Mononuclear cell (primary cell): ENCODE results near the gene ANKS3. TPM values are rescaled to one million over a fixed set of nuclear protein-coding genes. Genes with fewer than 3 reads are reported as not detected.

ENCODE experiments used
- H3K27me3 ChIP-seq: 2 replicates; pipeline ENCODE4 v1.6.0; 2011; ENCODE audit warnings: low read length, control low read depth; ENCODE audit not compliant: insufficient read depth
- H3K4me1 ChIP-seq: 2 replicates; pipeline ENCODE4 v1.5.1; 2011; ENCODE audit warnings: mild to moderate bottlenecking, low read length, control low read depth; ENCODE audit not compliant: insufficient read depth
- H3K4me3 ChIP-seq: 2 replicates; pipeline ENCODE4 v1.5.1; 2011; ENCODE audit warnings: mild to moderate bottlenecking, low read length, moderate library complexity
- H3K9me3 ChIP-seq: 2 replicates; pipeline ENCODE4 v1.5.1; 2011; ENCODE audit warnings: low read depth, mild to moderate bottlenecking, control low read depth, low read length
- total RNA-seq: library from RNA; depleted of rRNA; stranded (reverse); fragments of >200 nt; gene quantifications from one replicate; pipeline ENCODE4 v1.2.3, GENCODE V29; 2012

Gene ANKS3
- total RNA-seq, 1 donor, result 3.8 TPM

DNA sequence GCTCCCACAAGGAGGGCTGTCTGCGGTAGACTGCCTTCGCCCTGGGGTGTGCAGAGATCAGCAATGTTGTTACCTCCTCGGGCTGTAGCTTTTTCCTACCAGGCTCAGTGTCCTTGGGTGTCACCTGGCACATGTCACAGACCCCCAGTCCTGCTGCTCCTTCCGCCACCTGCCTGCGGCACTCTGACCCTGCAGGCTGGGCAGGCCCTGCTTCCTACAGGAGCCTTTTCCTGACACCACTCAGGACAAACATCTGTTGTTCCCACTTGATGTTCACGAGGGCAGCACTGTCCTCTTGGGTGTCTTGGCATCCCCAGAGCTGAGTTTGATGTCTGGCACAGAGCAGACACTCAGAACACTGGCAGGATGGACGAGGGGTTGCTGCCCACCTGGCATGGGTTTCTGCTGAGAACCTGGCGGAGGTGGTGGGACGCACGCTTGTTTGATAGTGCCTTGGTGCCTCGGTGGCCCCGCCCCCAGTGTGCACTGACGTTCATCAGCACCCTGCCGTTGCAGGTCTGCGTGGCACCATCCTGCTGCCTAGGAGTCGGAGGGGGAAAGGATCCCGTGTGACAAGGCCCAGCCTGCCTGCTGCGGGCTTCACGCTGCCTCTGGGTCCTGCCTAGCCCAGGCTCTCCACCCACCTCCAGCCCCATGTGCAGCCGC lies 67.4 kb downstream of the ANKS3 start:
- Histone ChIP-seq H3K4me1 (peaks cover 42% of the 10 kb centered on the region), H3K27me3 (no peaks in the 10 kb centered on the region), H3K9me3 (no peaks in the 10 kb centered on the region), H3K4me3 (no peak overlapping the region)

DNA sequence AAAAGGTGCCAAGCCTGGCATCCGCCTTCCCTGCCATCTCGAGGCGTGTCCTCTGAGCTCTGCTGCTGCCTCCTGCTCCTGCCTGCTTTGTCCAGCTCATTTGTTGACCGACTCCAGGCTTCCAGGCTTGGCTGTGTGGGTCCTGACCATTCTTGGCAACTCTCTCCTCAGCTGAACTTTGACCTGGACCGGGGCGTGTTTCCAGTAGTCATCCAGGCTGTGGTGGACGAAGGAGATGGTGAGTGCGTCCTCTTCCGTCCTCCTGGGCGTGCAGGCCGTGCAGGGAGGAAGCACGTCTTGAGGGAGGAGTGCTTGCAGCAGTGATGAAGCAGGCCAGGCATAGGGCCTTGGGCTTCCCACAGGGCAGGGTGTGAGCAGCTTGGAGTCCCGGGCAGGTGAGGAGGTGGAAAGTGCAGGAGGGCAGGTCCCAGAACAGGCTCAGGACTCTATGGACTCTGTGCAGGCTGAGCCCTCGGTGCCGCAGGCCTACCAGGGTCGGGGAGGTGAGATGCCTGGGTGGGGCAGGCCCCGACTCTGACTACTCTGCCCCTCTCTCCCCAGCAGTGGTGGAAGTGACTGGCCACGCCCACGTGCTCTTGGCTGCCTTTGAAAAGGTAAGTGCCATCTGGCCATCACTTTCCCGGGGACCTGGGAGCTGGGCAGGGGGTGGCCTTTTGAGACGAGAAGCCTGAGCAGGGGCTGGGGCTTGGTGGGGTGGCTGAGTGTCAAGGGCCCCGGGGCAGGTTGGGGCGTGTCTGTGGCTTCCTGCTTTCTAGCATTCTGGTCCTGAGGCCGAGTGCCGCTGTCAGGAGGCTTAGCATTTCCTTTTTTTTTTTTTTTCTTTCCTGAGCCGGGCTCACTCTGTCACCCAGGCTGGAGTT lies 69.3 kb downstream of the ANKS3 start:
- peaks cover 57% of the 10 kb centered on the region for H3K4me1 ChIP-seq
- H3K9me3 ChIP-seq, result no peaks in the 10 kb centered on the region
- no peaks in the 10 kb centered on the region for H3K27me3 ChIP-seq
- no peak overlapping the region for H3K4me3 ChIP-seq

DNA sequence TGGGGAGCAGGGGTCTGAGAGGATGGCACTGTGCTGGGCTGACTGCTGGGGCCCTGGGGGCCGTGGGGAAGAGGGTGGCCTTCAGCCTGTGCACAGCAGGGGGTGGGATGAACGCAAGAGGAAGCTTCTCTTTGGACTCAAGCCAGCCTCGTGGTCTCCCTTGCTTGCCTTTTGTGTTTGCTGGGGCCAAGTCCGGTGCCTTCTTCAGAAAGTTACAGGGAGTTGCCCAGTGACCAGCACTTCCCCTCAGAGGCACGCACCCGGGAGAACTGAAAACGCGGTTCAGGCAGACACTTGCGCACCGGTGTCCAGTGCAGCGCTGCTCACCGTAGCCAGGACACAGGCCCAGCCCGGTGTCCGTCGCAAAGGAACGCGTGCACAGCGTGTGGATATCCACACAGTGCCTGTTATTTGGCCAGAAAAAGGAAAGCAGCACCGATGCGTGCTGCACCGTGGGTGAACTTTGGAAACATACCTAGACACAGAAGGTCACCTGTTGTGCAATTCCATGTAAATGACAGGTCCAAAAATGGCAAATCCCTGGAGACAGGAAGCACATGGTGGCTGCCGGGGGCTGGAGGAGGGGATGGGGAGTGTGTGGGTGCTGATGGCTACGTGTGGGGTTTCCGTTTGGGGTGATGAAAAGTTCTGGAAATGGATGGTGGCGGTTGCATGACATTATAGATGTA lies 70.2 kb downstream of the ANKS3 start:
- peaks cover 61% of the 10 kb centered on the region for H3K4me1 ChIP-seq
- H3K4me3 ChIP-seq, result no peak overlapping the region
- H3K9me3 ChIP-seq, result no peaks in the 10 kb centered on the region
- H3K27me3 ChIP-seq, result no peaks in the 10 kb centered on the region

DNA sequence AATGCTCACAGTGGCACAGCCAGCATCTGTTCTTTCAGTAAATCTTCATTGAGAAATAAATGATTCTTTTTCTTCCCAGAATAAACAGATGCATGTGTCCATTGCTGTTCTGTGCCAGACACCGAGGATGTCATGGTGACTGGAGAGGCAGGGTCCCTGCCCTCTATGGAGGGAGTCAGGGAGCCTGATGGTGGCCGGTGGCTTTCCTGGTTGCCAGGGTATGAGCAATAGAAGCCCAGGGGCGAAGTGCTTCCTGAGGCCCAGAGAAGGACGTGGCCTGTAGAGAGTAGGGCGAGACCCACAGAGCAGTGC lies 70.7 kb downstream of the ANKS3 start:
- Histone ChIP-seq H3K9me3 (no peaks in the 10 kb centered on the region), H3K27me3 (no peaks in the 10 kb centered on the region), H3K4me1 (peaks cover 61% of the 10 kb centered on the region), H3K4me3 (no peak overlapping the region)

DNA sequence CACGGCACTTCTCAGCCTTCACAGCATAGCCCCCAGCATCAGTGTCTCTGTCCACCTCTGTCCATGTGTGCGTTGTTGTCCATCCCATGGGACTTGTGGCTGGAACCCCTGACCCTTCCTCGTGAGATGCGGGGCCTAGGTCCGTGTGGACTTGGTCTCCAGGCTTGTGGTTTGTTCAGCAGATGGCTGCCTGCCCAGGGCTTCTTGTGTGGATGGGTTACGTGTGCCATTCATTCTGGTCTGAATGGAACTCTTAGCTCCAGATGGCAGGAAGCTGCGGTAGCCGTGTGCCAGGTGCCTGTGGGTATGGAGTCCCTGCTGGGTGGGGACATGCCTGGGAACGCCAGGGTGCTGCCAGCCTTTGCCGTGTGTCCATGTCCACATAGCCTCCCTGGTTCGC lies 72.4 kb downstream of the ANKS3 start:
- H3K4me1 ChIP-seq, result peaks cover 61% of the 10 kb centered on the region
- no peak overlapping the region for H3K4me3 ChIP-seq
- H3K27me3 ChIP-seq, result no peaks in the 10 kb centered on the region
- no peaks in the 10 kb centered on the region for H3K9me3 ChIP-seq

DNA sequence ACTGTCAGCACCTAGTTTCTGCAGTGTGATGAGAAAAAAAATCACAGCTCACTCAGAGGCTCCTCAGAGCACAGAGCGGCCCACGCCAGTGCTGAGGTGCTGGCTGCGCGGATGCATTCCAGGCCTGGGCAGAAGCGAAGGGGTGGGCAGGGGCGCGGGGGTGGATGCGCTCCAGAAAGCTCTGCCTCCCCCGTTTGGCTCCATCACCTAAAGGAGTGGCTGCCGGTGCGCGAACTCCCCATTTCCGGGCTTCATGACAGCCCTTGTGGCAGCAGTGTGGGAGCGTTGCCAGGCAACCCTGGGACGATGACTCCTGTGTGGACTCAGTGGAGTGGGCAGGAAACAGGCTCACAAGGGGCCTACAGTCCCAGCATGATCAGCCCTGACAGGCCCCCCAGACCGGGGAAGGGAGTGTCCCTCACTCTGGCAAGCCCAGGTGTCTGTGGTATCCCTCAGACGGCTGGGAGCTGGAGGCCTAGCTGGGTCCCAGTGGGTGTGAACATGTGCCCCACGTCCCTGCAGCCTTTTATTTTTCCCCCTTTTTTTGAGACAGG lies 73.5 kb downstream of the ANKS3 start:
- Histone ChIP-seq H3K4me3 (no peak overlapping the region), H3K4me1 (peaks cover 54% of the 10 kb centered on the region), H3K27me3 (no peaks in the 10 kb centered on the region), H3K9me3 (no peaks in the 10 kb centered on the region)

DNA sequence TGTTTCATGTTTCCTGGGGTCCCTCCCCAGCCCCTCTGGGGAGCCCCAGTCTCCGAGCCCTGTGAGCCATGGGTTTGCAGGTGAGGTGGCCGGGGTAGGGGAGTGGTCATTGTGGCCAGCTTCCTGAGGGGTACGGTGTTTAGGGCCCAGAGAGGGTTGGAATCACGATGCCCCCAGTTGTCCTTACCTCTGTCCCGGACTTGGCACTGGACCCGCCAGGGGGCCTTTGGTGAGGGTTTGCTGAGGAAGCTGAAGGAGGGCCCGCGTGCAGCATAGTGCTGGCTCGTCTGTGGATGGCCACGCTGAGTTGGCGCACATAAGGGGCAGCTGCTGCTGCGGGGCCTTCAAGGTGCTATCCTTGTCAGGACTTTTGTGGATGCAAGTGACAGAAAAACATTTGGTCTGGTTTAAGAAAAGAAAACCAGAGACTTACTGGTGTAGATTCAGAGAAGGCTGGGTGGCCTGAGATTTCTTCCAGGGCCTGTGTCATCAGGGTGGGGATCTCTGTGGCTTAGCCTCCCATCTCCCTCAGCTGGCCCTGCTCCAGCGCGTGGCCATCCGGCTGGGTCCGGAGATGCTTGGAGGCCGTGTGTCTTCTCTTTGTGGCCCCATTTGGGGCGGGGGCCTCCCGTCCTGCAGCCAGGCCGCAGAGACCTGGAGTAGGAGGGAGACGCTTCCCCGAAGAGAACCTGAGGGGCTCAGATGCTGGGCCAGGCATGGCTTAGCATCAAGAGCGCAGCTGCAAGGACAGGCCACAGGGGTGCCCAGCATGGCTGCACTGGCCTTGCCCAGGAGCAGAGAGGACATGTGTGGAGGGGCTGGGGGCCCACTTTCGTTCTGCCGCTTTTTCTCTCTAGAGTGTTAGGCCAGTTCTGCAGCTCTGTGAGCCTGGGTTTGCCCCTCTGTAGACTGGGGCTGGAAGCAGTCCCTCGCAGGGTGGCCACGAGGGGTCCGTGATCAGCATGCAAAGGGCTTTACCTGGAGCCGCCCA lies 74.4 kb downstream of the ANKS3 start:
- no peak overlapping the region for H3K4me3 ChIP-seq
- no peaks in the 10 kb centered on the region for H3K9me3 ChIP-seq
- peaks cover 46% of the 10 kb centered on the region for H3K4me1 ChIP-seq
- H3K27me3 ChIP-seq, result no peaks in the 10 kb centered on the region

DNA sequence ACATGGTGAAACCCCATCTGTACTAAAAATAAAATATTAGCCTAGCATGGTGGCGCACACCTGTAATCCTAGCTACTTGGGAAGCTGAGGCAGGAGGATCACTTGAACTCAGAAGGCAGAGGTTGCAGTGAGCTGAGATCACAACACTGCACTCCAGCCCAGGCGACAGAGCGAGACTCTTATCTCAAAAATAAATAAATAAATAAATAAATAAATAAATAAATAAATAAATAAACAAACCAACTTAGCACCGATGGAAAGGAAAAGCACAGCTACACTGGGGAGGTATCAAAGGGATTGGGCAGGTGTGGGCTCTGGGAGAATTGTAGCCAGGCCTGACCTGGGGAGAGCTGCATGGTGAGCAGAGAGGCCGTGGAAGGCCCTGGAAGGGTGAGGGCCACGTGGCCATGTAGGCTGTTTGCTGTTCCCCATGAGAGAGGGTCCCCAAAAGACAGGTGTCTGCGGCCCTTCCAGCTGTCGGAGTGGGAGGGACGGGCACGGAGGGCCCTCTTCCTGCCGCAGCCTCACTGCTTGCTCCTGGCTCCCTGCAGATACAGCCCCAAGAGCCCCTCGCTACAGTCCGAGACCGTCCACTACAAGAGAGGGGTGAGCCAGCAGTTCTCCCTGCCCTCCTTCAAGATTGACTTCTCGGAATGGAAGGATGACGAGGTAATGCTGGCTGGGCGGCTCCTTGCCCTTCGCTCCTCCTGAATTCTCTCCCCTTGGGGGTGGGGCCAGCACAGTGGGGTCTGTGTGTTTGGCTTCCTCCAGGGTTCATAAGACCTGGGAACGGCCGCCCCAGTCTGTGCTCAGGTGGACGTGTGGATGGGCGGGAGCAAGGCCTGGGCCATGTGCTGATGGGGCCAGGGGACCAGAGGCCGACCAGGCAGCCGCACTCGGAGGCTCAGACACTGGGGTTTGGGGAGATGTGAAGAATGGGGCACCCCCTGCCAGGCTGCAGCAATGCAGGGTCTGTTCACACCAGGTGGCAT lies 77.1 kb downstream of the ANKS3 start:
- Histone ChIP-seq H3K27me3 (no peaks in the 10 kb centered on the region), H3K9me3 (no peaks in the 10 kb centered on the region), H3K4me1 (peaks cover 20% of the 10 kb centered on the region), H3K4me3 (no peak overlapping the region)

DNA sequence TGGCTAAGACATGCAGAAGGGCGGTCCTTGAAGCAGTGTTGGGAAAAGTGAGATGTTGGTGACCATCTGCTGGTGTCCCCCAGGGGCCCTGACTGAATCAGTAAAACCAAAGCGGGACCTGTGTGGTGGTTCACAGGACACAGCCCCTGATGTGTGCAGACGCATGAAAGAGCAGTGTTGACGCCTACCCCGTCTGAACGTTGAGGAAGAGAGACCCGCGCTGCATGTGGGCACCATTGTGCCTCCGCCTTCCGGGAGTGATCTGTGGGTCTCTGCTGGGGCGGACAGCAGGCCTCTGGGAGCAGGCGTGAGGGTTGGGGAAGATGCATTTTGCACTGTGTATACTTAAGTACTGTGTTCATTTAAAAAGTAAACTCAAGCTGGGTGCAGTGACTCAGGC lies 77.8 kb downstream of the ANKS3 start:
- H3K9me3 ChIP-seq, result no peaks in the 10 kb centered on the region
- H3K27me3 ChIP-seq, result no peaks in the 10 kb centered on the region
- no peak overlapping the region for H3K4me3 ChIP-seq
- peaks cover 19% of the 10 kb centered on the region for H3K4me1 ChIP-seq

DNA sequence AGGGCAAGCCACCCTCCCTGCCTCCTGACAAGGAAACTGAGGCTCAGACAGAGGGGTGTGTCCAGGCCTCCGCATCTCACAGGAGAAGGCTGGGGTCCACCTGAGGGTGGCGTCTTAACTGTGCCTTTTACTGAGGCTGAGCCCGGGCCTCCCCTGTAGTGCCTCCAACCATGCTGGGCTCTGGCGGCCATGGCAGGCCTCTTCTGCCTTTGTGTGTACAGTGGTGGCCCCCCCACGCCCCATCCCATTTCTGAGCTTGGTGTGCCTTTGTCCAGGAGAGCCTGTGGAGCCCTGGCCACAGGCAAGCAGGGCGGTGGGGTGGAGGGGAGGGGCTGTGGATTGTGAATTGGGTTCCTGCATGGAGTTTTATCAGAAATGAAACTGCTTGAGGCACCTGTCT lies 78.3 kb downstream of the ANKS3 start:
- Histone ChIP-seq H3K27me3 (no peaks in the 10 kb centered on the region), H3K4me3 (no peak overlapping the region), H3K4me1 (peaks cover 15% of the 10 kb centered on the region), H3K9me3 (no peaks in the 10 kb centered on the region)

DNA sequence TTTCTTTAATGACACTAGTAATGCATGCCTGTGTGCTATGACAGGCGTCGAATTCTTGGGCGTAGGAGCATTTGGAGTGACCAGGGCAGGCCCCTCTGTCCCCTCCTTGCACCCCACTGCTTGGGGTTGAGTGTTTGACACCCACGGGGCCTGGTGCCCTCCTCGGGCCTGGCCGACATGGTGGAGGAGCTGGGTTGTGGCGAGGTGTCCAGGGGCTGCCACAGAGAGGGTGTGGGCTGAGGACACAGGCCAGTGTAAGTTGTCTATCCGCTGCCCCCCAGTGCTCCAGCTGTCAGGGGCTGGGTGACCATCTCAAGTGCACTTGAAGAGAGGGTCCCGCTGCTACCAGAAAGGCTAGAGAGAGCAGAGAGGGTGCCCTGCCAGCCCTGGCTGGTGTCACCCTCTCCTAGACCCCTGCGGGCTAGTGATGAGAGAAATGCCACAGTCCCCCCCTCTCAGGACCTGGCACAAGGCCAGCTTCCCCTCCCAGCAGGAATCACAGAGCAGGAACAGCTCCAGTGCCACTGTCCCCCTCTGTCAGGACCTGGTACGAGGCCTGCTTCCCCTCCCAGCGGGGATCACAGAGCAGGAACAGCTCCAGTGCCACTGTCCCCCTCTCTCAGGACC lies 79.0 kb downstream of the ANKS3 start:
- Histone ChIP-seq H3K4me3 (no peak overlapping the region), H3K9me3 (no peaks in the 10 kb centered on the region), H3K27me3 (no peaks in the 10 kb centered on the region), H3K4me1 (peaks cover 13% of the 10 kb centered on the region)

DNA sequence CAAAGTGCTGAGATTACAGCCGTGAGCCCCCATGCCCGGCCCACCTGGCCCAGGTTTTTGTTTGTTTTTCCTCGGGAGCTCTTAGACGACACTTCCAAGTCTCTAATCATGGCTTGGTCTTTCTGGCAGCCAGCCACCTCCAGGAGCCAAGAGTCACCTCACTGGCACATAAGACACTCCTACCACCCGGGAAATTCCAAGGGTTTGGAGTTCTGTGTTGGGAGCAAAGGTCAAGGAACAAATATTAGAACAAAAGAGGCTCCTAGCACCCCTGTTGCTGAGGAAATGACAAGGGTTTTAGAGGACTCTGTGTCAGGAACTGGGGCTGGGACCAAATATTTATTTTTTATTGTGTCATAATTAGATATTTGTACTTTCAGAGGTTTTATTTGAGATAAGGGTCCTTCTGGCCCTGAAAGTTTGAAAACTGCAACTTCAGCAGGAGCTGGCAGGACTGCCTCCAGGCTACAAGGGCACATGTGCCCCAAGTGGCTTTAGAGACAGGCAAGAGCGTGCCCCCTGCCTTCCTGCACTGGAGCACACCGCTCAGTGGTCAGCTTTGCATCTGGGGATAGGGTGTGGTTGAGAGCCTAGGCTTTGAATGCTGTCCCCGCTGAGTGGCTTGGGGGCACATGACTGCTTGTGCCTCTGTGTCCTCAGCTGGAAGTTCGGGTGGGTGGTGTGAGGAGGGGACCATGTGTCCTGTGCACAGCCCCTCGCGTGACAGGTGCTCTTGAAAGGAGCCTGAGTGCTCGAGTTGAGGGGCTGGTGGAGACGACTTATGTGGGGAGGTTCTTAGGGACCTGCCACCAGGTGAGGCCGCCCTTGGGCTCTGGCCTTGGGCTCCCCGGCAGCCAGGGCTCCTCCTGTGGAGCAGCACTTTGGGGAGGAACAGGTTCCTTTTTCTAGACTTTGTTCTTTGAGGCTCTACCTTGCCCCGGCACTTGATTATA lies 79.8 kb downstream of the ANKS3 start:
- no peaks in the 10 kb centered on the region for H3K27me3 ChIP-seq
- H3K9me3 ChIP-seq, result no peaks in the 10 kb centered on the region
- H3K4me3 ChIP-seq, result no peak overlapping the region

More for the DNA sequence above, 79.8 kb downstream of the ANKS3 start:
- H3K4me1 ChIP-seq, result peaks cover 12% of the 10 kb centered on the region
